Coronary artery (tissue), 2 donors: Measurements from ENCODE around the gene FAM171A2.
"Not testable (repeated sequence)": the region's sequence is repeated elsewhere in the genome, so short reads cannot be mapped to it uniquely, and the experiment has no call there.

Experiments used
- DNase-seq: peaks from one replicate; pipeline ENCODE4 v3.0.0-alpha.2; 2017; ENCODE audit warnings: low spot score
- H3K27ac ChIP-seq, 2 donors: fragments of 200-600 bp; sonication (generic); one replicate each; pipeline ENCODE4 v1.5.1; 2016 to 2019
- H3K4me3 ChIP-seq: fragments of 200-600 bp; sonication (generic); 2 replicates; pipeline ENCODE4 v1.5.1; 2016; ENCODE audit warnings: mild to moderate bottlenecking, moderate library complexity
- TF ChIP-seq, protein P1 (sequence below): fragments of 200-600 bp; sonication (generic); IDR thresholded peaks from one replicate; pipeline ENCODE4 v1.5.1; 2019; ENCODE audit warnings: antibody characterized with exemption

The FAM171A2 gene

DNA sequence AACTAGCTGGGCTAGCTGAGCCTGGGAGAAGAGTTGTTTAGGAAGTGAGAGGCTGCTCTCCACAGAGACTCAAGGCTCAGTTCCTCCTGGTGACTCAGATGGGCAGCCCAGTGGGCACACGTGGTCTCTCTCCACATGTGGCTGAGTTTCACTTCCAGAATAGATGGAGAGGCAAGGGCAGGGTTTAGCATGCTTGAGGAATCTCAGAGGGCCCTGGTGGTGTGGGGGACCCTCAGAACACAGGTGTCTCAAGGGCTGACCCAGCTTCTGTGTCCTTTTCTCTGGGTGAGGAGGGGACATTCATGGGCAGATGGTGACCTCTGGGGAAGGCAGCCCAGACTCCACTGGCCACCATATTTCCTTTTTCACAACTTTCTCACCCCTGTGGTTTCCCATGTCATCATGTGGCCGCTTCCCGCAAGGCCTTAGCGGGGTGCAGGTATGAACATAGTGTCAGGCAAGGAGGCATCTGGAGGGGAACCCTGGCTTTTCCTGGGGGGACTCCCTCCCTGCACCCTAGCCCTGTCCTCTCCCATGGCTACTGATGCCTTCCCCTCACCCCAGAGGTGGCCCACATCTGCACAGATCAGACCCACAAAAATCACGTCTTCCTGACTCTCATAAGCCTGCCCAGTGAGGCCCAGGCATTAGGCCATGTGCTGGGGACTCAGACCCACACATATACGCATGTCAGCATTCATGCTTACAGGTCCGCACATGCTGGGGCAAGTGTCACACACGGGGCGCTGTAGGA is 15.2 kb downstream of the FAM171A2 start:
- DNase-seq = no peak
- Histone ChIP-seq H3K27ac (no peak overlapping the region), H3K4me3 (no peak overlapping the region)
- TF ChIP-seq, protein P1, sequence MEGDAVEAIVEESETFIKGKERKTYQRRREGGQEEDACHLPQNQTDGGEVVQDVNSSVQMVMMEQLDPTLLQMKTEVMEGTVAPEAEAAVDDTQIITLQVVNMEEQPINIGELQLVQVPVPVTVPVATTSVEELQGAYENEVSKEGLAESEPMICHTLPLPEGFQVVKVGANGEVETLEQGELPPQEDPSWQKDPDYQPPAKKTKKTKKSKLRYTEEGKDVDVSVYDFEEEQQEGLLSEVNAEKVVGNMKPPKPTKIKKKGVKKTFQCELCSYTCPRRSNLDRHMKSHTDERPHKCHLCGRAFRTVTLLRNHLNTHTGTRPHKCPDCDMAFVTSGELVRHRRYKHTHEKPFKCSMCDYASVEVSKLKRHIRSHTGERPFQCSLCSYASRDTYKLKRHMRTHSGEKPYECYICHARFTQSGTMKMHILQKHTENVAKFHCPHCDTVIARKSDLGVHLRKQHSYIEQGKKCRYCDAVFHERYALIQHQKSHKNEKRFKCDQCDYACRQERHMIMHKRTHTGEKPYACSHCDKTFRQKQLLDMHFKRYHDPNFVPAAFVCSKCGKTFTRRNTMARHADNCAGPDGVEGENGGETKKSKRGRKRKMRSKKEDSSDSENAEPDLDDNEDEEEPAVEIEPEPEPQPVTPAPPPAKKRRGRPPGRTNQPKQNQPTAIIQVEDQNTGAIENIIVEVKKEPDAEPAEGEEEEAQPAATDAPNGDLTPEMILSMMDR = no peak

DNA sequence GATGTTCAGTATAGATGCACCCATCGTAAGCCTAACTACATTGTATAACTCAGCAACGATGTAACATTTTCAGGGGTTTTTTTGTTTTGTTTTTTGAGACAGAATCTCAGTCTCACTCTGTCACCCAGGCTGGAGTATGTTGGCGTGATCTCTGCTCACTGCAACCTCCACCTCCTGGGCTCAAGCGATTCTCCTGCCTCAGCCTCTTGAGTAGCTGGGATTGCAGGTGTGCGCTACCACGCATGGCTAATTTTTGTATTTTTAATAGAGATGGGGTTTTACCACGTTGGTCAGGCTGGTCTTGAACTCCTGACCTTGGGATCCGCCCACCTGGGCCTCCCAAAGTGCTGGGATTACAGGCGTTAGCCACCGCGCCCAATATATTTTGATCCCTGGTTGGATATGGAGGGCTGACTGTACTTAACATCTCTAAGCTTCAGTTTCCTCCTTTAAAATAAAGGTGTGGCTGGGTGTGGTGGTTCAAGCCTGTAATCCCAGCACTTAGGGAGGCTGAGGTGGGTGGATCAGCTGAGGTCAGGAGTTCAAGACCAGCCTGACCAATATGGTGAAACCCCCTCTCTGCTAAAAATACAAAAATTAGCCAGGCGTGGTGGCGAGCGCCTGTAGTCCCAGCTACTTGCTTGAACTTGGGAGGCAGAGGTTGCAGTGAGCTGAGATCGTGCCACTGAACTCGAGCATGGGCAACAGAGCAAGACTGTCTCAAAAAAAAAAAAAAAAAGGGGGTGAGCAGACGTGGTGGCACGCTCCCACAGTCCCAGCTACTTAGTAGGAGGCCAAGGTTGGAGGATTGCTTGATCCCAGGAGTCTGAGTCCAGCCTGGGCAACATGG is 16.2 kb downstream of the FAM171A2 start:
- H3K27ac ChIP-seq, DNase-seq, H3K4me3 ChIP-seq: not testable (repeated sequence)

DNA sequence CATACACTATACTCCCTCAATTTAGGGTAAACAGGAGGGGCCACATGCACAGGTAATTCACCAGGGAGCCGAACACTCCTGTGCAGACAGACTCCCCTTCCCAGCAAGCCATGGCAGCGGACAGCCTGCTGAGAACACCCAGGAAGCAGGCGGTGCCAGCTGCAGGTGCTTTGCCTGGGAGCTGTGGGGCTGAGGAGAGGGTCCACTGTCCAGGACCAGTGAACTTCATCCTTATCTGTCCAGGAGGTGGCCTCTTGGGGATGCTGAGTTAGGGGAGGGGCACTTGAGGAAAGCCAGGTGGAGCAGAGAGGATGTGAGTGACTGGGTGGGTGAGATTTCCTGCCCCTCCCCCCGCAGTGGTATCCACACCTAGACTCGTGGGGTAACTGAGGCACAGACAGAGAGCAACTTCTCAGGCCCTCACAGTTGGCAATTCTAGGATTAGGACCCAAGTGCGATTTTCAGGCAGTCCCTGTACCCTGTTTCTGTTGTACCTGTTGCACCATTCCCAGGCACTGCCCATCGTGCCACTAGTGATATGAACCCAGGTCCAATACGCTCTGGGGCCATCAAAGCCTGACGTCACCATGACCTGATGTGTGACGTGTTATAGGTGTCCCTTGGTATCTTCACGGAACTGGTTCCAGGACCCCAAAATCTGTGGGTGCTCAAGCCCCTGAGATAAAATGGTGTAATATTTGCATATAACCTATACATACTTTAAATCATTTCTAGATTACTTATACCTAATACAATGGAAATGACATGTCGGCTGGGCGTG is 17.4 kb downstream of the FAM171A2 start:
- peak overlapping the region; percentile 86 for H3K4me3 ChIP-seq
- no peak for DNase-seq
- H3K27ac ChIP-seq = peak overlapping the region in 1 of 2 donors; percentile 90
- TF ChIP-seq, protein P1 = no peak

DNA sequence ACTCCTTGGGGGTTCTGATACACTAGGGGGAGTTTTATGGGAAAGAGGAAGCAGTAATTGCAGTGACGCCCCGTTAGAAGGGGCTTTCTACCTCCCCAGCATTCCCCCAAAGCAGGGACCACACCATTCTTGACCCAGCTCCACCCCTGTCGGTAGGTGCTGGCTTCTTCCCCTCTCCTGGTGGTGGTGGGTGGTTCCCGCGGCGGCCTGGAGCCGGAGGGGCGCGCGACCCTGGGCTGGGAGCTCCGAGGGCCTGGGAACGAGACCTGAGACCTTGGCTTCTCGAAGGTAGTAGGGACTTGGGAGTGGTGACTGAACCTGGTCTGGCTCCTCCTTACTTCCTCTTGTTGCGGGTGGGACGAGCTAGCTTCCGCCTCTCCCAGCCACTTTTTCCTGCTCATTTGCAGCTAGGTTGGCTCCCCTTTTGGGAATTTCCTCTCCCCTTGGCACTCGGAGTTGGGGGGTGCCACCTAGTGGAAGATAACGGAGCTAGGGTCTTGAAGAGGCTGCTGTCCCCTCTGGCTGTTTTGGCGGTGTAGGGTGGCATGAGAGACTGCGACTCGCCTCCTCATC is 18.1 kb downstream of the FAM171A2 start:
- no peak for DNase-seq
- H3K27ac ChIP-seq = peak overlapping the region; percentile 74 to 90
- TF ChIP-seq, protein P1 = no peak
- peak overlapping the region; percentile 86 for H3K4me3 ChIP-seq

DNA sequence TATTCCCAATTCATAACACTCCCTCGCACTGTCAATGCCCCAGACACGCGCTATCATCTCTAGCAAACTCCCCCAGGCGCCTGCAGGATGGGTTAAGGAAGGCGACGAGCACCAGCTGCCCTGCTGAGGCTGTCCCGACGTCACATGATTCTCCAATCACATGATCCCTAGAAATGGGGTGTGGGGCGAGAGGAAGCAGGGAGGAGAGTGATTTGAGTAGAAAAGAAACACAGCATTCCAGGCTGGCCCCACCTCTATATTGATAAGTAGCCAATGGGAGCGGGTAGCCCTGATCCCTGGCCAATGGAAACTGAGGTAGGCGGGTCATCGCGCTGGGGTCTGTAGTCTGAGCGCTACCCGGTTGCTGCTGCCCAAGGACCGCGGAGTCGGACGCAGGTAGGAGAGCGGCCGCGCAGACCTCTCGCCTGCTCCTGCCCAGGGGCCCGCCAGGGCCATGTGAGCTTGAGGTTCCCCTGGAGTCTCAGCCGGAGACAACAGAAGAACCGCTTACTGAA is 18.7 kb downstream of the FAM171A2 start, which contains the start of gene GRN:
GRN (plus strand) TSS at position 364 of the 515 bp plus-strand sequence. CDS start 3,863 bp downstream, outside the sequence.
- TF ChIP-seq, protein P1 = no peak
- Histone ChIP-seq H3K4me3 (peak within 1 kb of the TSS; percentile 86), H3K27ac (peak within 1 kb of the TSS; percentile 74 to 90)
- DNase-seq = peak; percentile 96

DNA sequence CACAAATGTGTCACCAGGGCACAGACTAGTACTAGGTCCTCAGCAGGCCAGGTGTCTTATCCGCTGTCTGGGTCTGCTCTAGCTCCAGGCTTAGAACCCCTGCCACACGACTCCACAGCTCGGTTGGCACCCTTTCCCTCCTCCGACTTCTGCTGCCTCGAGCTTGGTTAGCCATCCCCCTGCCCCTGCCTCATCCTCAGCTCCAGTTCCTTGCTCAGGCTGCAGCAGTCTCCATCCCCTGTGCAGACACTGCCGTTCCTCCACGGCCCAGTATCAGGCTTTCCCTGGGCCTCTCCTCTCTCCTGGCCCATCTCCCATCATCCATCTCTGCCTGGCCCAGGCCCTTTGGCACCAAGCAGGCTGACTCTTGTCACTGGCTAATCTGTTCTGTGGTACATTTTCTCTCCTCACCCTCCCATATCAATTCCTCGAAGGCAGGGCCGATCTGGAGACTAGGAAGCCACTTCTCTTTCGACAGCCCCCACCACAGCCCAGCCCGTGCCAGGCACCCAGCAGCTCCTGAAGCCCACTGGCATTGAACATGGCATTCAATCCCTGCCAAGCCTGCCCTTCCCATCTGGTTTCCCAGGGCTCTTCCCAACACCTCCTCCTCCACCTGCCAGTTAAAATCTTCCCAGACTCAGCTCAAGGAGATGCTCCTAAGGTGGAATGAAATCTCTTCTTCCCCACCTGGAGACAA is 20.0 kb downstream of the FAM171A2 start:
- no peak overlapping the region for H3K4me3 ChIP-seq
- no peak for DNase-seq
- TF ChIP-seq, protein P1 = no peak
- H3K27ac ChIP-seq = no peak overlapping the region

DNA sequence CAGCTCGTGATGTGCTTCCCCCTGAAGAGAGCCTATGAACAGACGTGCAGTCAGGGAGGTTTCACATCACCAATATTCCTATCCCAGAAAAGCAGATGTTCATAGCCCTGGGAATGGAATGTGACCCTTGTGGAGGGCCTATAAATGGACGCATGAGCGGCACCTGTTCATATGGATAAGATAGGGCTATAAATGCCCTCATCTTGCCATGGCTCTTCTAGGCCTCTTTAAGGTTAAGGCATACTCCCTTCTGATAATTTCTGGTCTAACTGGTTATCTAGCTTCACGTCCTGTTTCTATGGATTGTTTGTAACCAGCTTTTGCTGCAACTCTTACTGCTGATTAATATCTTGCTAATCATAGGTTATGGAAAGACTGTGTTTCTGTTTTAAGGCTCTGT is 23.1 kb downstream of the FAM171A2 start:
- DNase-seq, H3K27ac ChIP-seq, H3K4me3 ChIP-seq: not testable (repeated sequence)
